IPS-18c (cell line): ENCODE data around the gene COL6A6.
A peak's percentile ranks its signal among the peaks of the same experiment; 100 is the strongest.

ENCODE experiments used
- H3K4me3 ChIP-seq: 2 replicates; pipeline ENCODE4 v1.7.0; 2013; ENCODE audit warnings: low read depth, mild to moderate bottlenecking, low read length, moderate library complexity; ENCODE audit not compliant: insufficient read depth
- H3K9me3 ChIP-seq: one replicate; pipeline ENCODE4 v1.6.1; 2013; ENCODE audit warnings: mild to moderate bottlenecking, low read length, moderate library complexity; ENCODE audit not compliant: control insufficient read depth, insufficient read depth

The COL6A6 gene

GRCh38 chr3:130516645-130517512 is at the start of gene COL6A6:
TSS of gene COL6A6 (plus strand) at chr3:130517177. CDS start at chr3:130560365, 43,188 bp downstream.
- Histone ChIP-seq H3K9me3 (no peaks in the 10 kb centered on the region), H3K4me3 (peak within 1 kb of the TSS; percentile 59)

GRCh38 chr3:130468311-130468710 is 48.7 kb upstream of the COL6A6 start:
- Histone ChIP-seq H3K9me3 (no peaks in the 10 kb centered on the region), H3K4me3 (no peak overlapping the region)

- Histone ChIP-seq H3K9me3 (no peaks in the 10 kb centered on the region), H3K4me3 (no peak overlapping the region)
Observed at GRCh38 chr3:130470126-130470525, 46.9 kb upstream of the COL6A6 start.

GRCh38 chr3:130473416-130473815 is 43.6 kb upstream of the COL6A6 start:
- H3K4me3 ChIP-seq = no peak overlapping the region

GRCh38 chr3:130480736-130481135 is 36.2 kb upstream of the COL6A6 start:
- H3K9me3 ChIP-seq = no peaks in the 10 kb centered on the region
- H3K4me3 ChIP-seq = no peak overlapping the region

More at GRCh38 chr3:130473416-130473815, 43.6 kb upstream of the COL6A6 start:
- H3K9me3 ChIP-seq = no peaks in the 10 kb centered on the region

- Histone ChIP-seq H3K4me3 (no peak overlapping the region), H3K9me3 (no peaks in the 10 kb centered on the region)
Observed at GRCh38 chr3:130488288-130488687, 28.7 kb upstream of the COL6A6 start.

- Histone ChIP-seq H3K4me3 (no peak overlapping the region), H3K9me3 (no peaks in the 10 kb centered on the region)
Observed at GRCh38 chr3:130488769-130489450, 28.1 kb upstream of the COL6A6 start.

GRCh38 chr3:130490241-130490640 is 26.7 kb upstream of the COL6A6 start:
- Histone ChIP-seq H3K9me3 (no peaks in the 10 kb centered on the region), H3K4me3 (no peak overlapping the region)

- no peak overlapping the region for H3K4me3 ChIP-seq
- no peaks in the 10 kb centered on the region for H3K9me3 ChIP-seq
Observed at GRCh38 chr3:130491431-130491830, 25.5 kb upstream of the COL6A6 start.

GRCh38 chr3:130504701-130505100 is 12.3 kb upstream of the COL6A6 start:
- H3K4me3 ChIP-seq = no peak overlapping the region
- H3K9me3 ChIP-seq = no peaks in the 10 kb centered on the region

GRCh38 chr3:130506031-130506430 is 10.9 kb upstream of the COL6A6 start:
- Histone ChIP-seq H3K4me3 (no peak overlapping the region), H3K9me3 (no peaks in the 10 kb centered on the region)

- Histone ChIP-seq H3K9me3 (no peaks in the 10 kb centered on the region), H3K4me3 (no peak overlapping the region)
Observed at GRCh38 chr3:130507746-130508145, 9.2 kb upstream of the COL6A6 start.

- H3K4me3 ChIP-seq = no peak overlapping the region
Observed at GRCh38 chr3:130509008-130509407, 8.0 kb upstream of the COL6A6 start.

GRCh38 chr3:130514681-130515080 is 2.3 kb upstream of the COL6A6 start:
- no peak overlapping the region for H3K4me3 ChIP-seq

More at GRCh38 chr3:130509008-130509407, 8.0 kb upstream of the COL6A6 start:
- H3K9me3 ChIP-seq = no peaks in the 10 kb centered on the region

GRCh38 chr3:130515755-130516154 is 1.2 kb upstream of the COL6A6 start:
- Histone ChIP-seq H3K4me3 (no peak overlapping the region), H3K9me3 (no peaks in the 10 kb centered on the region)

More at GRCh38 chr3:130514681-130515080, 2.3 kb upstream of the COL6A6 start:
- H3K9me3 ChIP-seq = no peaks in the 10 kb centered on the region

- H3K4me3 ChIP-seq = peak overlapping the region; percentile 59
- H3K9me3 ChIP-seq = no peaks in the 10 kb centered on the region
Observed at GRCh38 chr3:130517602-130518001, 625 bp downstream of the COL6A6 start.

- Histone ChIP-seq H3K4me3 (no peak overlapping the region), H3K9me3 (no peaks in the 10 kb centered on the region)
Observed at GRCh38 chr3:130519754-130520153, 2.8 kb downstream of the COL6A6 start.

GRCh38 chr3:130522399-130522798 is 5.4 kb downstream of the COL6A6 start:
- Histone ChIP-seq H3K9me3 (no peaks in the 10 kb centered on the region), H3K4me3 (no peak overlapping the region)
